Measurements from ENCODE around the gene TBATA. TPM values are rescaled to one million over a fixed set of nuclear protein-coding genes. Genes with fewer than 3 reads are reported as not detected.

TBATA gene
- total RNA-seq, 1 donor from 2014 or later: not detected

- Mint-ChIP-seq H3K4me3 (ENCODE audit: unreplicated experiment) (no peak overlapping the region), H3K27me3 (ENCODE audit: unreplicated experiment) (peaks cover 11% of the 10 kb centered on the region), H3K4me1 (ENCODE audit: unreplicated experiment) (peaks cover 16% of the 10 kb centered on the region), H3K9me3 (ENCODE audit: unreplicated experiment) (no peaks in the 10 kb centered on the region), H3K27ac (ENCODE audit: unreplicated experiment) (no peak overlapping the region), H3K36me3 (ENCODE audit: low read depth, unreplicated experiment) (peaks cover 5% of the 10 kb centered on the region)
- no peak for TF ChIP-seq CTCF (IDR thresholded peaks at IDR 0.05; ENCODE audit: unreplicated experiment)
- DNase-seq (ENCODE audit: low spot score): no peak
These were observed 34.9 kb downstream of the TBATA start for GRCh38 chr10:70750156-70750703.

DNA sequence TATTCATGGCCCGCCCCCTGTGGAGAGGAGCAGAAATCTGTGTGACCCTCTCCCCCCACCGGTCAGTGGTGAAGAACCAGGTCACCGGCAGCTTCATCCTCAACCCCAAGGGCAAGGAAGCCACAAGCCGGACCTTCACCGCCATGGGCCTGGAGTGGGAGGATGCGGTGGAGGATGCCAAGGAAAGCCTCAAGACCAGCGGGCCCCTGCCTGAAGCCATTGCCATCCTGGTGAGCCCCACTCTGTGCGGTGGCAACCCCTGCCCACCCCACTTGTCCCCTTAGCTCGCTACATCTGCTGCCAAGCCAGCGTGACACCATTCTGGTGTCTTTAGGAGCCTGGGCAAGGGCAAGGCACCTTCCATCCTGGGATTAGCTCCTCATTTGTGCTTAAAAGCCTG, 35.4 kb downstream of the TBATA start:
- H3K36me3 Mint-ChIP-seq (ENCODE audit: low read depth, unreplicated experiment): peaks cover 5% of the 10 kb centered on the region
- peaks cover 20% of the 10 kb centered on the region for H3K4me1 Mint-ChIP-seq (ENCODE audit: unreplicated experiment)
- DNase-seq (ENCODE audit: low spot score): no peak
- no peak overlapping the region for H3K4me3 Mint-ChIP-seq (ENCODE audit: unreplicated experiment)
- no peak overlapping the region for H3K27ac Mint-ChIP-seq (ENCODE audit: unreplicated experiment)
- H3K9me3 Mint-ChIP-seq (ENCODE audit: unreplicated experiment): no peaks in the 10 kb centered on the region
- no peak for TF ChIP-seq CTCF (IDR thresholded peaks at IDR 0.05; ENCODE audit: unreplicated experiment)
- peaks cover 11% of the 10 kb centered on the region for H3K27me3 Mint-ChIP-seq (ENCODE audit: unreplicated experiment)

DNA sequence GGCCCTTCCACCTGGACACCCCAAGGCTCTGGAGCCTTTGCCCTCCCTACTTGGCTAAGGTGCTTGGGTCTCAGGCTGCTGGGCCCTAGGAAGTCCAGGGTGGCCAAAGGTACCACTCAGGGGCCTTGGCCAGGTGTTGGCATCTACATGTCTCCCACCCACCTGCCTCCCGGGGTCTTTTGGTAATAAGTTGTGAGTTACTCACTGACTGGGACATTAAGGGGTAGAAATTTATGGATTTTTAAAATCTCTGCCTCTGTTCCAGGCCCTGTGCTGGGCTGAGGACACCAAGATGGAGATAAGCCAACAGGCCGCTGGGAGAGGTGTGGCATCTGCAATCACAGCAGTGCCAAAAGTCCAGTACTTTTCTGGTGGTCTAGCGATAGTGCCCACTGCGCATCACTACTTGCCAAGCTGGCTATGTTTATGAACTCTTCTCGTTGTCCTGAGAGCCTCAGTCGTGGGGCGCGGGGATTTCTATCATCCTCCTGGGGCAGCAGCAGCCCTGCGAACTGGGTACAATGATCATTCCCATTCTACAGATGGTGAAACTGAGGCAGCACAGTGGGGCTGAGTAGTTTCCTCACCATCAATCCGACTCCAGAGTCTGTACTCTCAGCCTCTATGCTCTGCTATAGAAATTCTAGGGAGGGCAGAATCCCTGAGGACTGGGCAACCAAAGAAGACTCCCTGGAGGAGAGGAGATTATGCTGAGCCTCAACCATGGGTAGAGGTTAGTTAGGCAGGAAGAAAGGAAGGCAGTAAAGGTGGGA, 36.2 kb downstream of the TBATA start:
- H3K27ac Mint-ChIP-seq (ENCODE audit: unreplicated experiment): no peak overlapping the region
- no peak overlapping the region for H3K4me3 Mint-ChIP-seq (ENCODE audit: unreplicated experiment)
- H3K9me3 Mint-ChIP-seq (ENCODE audit: unreplicated experiment): no peaks in the 10 kb centered on the region
- peaks cover 24% of the 10 kb centered on the region for H3K4me1 Mint-ChIP-seq (ENCODE audit: unreplicated experiment)
- no peak for DNase-seq (ENCODE audit: low spot score)
- peaks cover 5% of the 10 kb centered on the region for H3K36me3 Mint-ChIP-seq (ENCODE audit: low read depth, unreplicated experiment)
- H3K27me3 Mint-ChIP-seq (ENCODE audit: unreplicated experiment): peaks cover 6% of the 10 kb centered on the region
- TF ChIP-seq CTCF (IDR thresholded peaks at IDR 0.05; ENCODE audit: unreplicated experiment): no peak

DNA sequence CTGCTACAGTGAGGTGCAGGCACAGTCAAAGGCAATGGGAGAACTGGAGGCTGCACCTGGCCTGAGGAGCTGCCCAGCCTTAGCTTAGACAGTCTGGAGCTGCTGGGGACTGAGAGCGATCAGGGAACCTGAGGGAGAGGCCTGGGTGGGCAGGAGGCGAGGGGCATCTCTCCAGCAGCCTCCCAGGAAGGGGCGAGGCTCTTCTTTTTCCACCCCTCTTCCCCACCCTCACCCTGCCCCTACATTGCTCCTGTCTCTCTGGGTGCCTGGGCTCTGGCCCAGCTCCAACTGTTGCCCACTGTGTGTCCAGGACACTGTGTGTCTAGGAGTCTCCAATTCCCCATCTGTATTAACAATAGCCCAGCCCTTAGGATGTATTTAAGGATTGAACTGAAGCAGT, 36.9 kb downstream of the TBATA start:
- Mint-ChIP-seq H3K36me3 (ENCODE audit: low read depth, unreplicated experiment) (peaks cover 5% of the 10 kb centered on the region), H3K4me1 (ENCODE audit: unreplicated experiment) (peaks cover 26% of the 10 kb centered on the region), H3K4me3 (ENCODE audit: unreplicated experiment) (no peak overlapping the region), H3K9me3 (ENCODE audit: unreplicated experiment) (no peaks in the 10 kb centered on the region), H3K27ac (ENCODE audit: unreplicated experiment) (no peak overlapping the region), H3K27me3 (ENCODE audit: unreplicated experiment) (peaks cover 7% of the 10 kb centered on the region)
- DNase-seq (ENCODE audit: low spot score): no peak
- TF ChIP-seq CTCF (IDR thresholded peaks at IDR 0.05; ENCODE audit: unreplicated experiment): no peak

All from endothelial cell (in vitro differentiated cells).